Measurements from ENCODE around the gene HERC3.

GRCh38 chr4:88697588-88698329 lies 105.5 kb downstream of the HERC3 start, which contains the start of gene NAP1L5:
- TF ChIP-seq, protein P1, sequence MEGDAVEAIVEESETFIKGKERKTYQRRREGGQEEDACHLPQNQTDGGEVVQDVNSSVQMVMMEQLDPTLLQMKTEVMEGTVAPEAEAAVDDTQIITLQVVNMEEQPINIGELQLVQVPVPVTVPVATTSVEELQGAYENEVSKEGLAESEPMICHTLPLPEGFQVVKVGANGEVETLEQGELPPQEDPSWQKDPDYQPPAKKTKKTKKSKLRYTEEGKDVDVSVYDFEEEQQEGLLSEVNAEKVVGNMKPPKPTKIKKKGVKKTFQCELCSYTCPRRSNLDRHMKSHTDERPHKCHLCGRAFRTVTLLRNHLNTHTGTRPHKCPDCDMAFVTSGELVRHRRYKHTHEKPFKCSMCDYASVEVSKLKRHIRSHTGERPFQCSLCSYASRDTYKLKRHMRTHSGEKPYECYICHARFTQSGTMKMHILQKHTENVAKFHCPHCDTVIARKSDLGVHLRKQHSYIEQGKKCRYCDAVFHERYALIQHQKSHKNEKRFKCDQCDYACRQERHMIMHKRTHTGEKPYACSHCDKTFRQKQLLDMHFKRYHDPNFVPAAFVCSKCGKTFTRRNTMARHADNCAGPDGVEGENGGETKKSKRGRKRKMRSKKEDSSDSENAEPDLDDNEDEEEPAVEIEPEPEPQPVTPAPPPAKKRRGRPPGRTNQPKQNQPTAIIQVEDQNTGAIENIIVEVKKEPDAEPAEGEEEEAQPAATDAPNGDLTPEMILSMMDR (IDR thresholded peaks at IDR 0.05; ENCODE audit: low read depth, low read length, missing input control), result no peak
- TF ChIP-seq REST (IDR thresholded peaks at IDR 0.05) (no peak), TAF1 (conservative IDR thresholded peaks at IDR 0.05) (no peak)
- TF ChIP-seq, protein P2, sequence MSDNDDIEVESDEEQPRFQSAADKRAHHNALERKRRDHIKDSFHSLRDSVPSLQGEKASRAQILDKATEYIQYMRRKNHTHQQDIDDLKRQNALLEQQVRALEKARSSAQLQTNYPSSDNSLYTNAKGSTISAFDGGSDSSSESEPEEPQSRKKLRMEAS (IDR thresholded peaks at IDR 0.05), result no peak

All from liver (tissue), 3 donors.